GM18951 (cell line): ENCODE data around the gene SNRNP200.

Experiments
- POLR2A ChIP-seq: IDR thresholded peaks from 4 replicates; pipeline ENCODE4 v1.6.1; 2011; ENCODE audit warnings: mild to moderate bottlenecking; ENCODE audit not compliant: insufficient read length, insufficient read depth; ENCODE audit errors: extremely low read depth
- in situ Hi-C: fragments of 300-500 bp; cut with MboI; formaldehyde crosslinking; loops from one replicate; pipeline ENCODE4 v1.12.0; 2022; ENCODE audit warnings: low sequenced_read_pairs, mixed read lengths, inconsistent platforms; ENCODE audit not compliant: unreplicated experiment

The SNRNP200 gene

GRCh38 chr2:96233436-96233835 is 71.9 kb downstream of the SNRNP200 start:
- in situ Hi-C loops: no loop called here
- TF ChIP-seq POLR2A: no peak

GRCh38 chr2:96231316-96231715 is 74.0 kb downstream of the SNRNP200 start:
- TF ChIP-seq POLR2A: no peak
- in situ Hi-C loops: no loop called here

- no peak for TF ChIP-seq POLR2A
- in situ Hi-C loops: no loop called here
Observed at GRCh38 chr2:96225016-96225533, 80.3 kb downstream of the SNRNP200 start.
